HG03175 (cell line): ENCODE results near the gene KIR2DL3.
"Not testable (repeated sequence)": the region's sequence is repeated elsewhere in the genome, so short reads cannot be mapped to it uniquely, and the experiment has no call there.

Source experiments
- ATAC-seq: cut with Tn5 transposase; IDR thresholded peaks from one replicate; pipeline ENCODE4 v1.9.1; 2021; ENCODE audit warnings: mild to moderate bottlenecking, moderate library complexity; ENCODE audit not compliant: unreplicated experiment

The KIR2DL3 gene

GRCh38 chr19:54739587-54740497 is 1.5 kb downstream of the KIR2DL3 start:
- ATAC-seq = no peak

GRCh38 chr19:54741950-54742349 is 3.6 kb downstream of the KIR2DL3 start:
- ATAC-seq = not testable (repeated sequence)

GRCh38 chr19:54744080-54744479 is 5.8 kb downstream of the KIR2DL3 start:
- ATAC-seq = not testable (repeated sequence)

GRCh38 chr19:54747614-54748322 is 9.5 kb downstream of the KIR2DL3 start:
- not testable (repeated sequence) for ATAC-seq

GRCh38 chr19:54750276-54750675 is 12.0 kb downstream of the KIR2DL3 start:
- not testable (repeated sequence) for ATAC-seq

GRCh38 chr19:54756204-54757110 is 18.1 kb downstream of the KIR2DL3 start:
- ATAC-seq = not testable (repeated sequence)

GRCh38 chr19:54758577-54758976 is 20.3 kb downstream of the KIR2DL3 start:
- ATAC-seq = not testable (repeated sequence)

GRCh38 chr19:54764219-54764618 is 25.9 kb downstream of the KIR2DL3 start:
- not testable (repeated sequence) for ATAC-seq

- ATAC-seq = not testable (repeated sequence)
These were observed 28.2 kb downstream of the KIR2DL3 start for GRCh38 chr19:54766464-54766863.

- not testable (repeated sequence) for ATAC-seq
These were observed 31.3 kb downstream of the KIR2DL3 start, which contains the start of gene KIR2DL1 for GRCh38 chr19:54769646-54770045. Gene KIR2DL1 (plus strand): TSS chr19:54769793. CDS start chr19:54769851, 58 bp downstream.

GRCh38 chr19:54770511-54770910 is 32.2 kb downstream of the KIR2DL3 start:
- not testable (repeated sequence) for ATAC-seq

- not testable (repeated sequence) for ATAC-seq
These were observed 33.0 kb downstream of the KIR2DL3 start for GRCh38 chr19:54771018-54771960.

GRCh38 chr19:54772666-54773065 is 34.4 kb downstream of the KIR2DL3 start:
- not testable (repeated sequence) for ATAC-seq

- ATAC-seq = not testable (repeated sequence)
These were observed 36.9 kb downstream of the KIR2DL3 start for GRCh38 chr19:54775095-54775815.

- not testable (repeated sequence) for ATAC-seq
These were observed 37.5 kb downstream of the KIR2DL3 start for GRCh38 chr19:54775830-54776229.

- not testable (repeated sequence) for ATAC-seq
These were observed 39.5 kb downstream of the KIR2DL3 start for GRCh38 chr19:54777851-54778250.

- ATAC-seq = not testable (repeated sequence)
These were observed 40.6 kb downstream of the KIR2DL3 start for GRCh38 chr19:54778896-54779295.

GRCh38 chr19:54782916-54783315 is 44.6 kb downstream of the KIR2DL3 start:
- not testable (repeated sequence) for ATAC-seq
